CD4-positive, alpha-beta T cell (primary cell): ENCODE results near the gene AGXT. TPM values are rescaled to one million over a fixed set of nuclear protein-coding genes. Genes with fewer than 3 reads are reported as not detected.

Experiments used
- ATAC-seq: fragments of 200-7000 bp; cut with Tn5 transposase; one replicate; pipeline ENCODE4 v1.10.0; 2022; ENCODE audit warnings: mild to moderate bottlenecking; ENCODE audit not compliant: poor library complexity
- CTCF ChIA-PET: fragments of 350-600 bp; sonication (Branson Sonifier 250); formaldehyde crosslinking; loops from one replicate; lab custom pipeline; 2021; ENCODE audit warnings: antibody characterized with exemption, inconsistent platforms; lab: Charles Lee
- POLR2A ChIA-PET: fragments of 350-600 bp; sonication (Branson Sonifier 250); formaldehyde crosslinking; loops from one replicate; lab custom pipeline; 2021; ENCODE audit warnings: antibody characterized with exemption, inconsistent platforms; lab: Charles Lee
- DNase-seq, 14 experiments: peaks; one replicate each; pipeline ENCODE4 v3.0.0-alpha.2; 2013 to 2020; ENCODE audit warnings: mixed read lengths in 2 of 14
- H3K27ac ChIP-seq, 2 donors: one replicate each; pipeline versions ENCODE4 v1.5.1 to v1.7.0; 2013; ENCODE audit warnings: low read length in 2 of 2, low read depth in 1 of 2, mild to moderate bottlenecking in 1 of 2
- H3K27me3 ChIP-seq, 2 experiments: 1 replicate in 1 of 2; 2 replicates in 1 of 2; pipeline versions ENCODE4 v1.6.1 to v1.7.0; 2013; ENCODE audit warnings: low read length in 2 of 2, control low read depth in 1 of 2, mild to moderate bottlenecking in 1 of 2, moderate library complexity in 1 of 2; ENCODE audit not compliant: insufficient read depth in 2 of 2, control insufficient read depth in 1 of 2
- H3K36me3 ChIP-seq: one replicate; pipeline ENCODE4 v1.6.1; 2013; ENCODE audit warnings: low read length, control low read depth; ENCODE audit not compliant: insufficient read depth
- H3K4me1 ChIP-seq: one replicate; pipeline ENCODE4 v1.6.1; 2013; ENCODE audit warnings: low read length, control low read depth; ENCODE audit not compliant: insufficient read depth
- H3K4me3 ChIP-seq: one replicate; pipeline ENCODE4 v1.5.1; 2013; ENCODE audit warnings: mild to moderate bottlenecking, low read length, moderate library complexity
- H3K9me3 ChIP-seq, 2 experiments: 1 replicate in 1 of 2; 2 replicates in 1 of 2; pipeline versions ENCODE4 v1.6.1 to v1.7.0; 2013; ENCODE audit warnings: low read length in 2 of 2, mild to moderate bottlenecking in 2 of 2, control low read depth in 1 of 2, moderate library complexity in 1 of 2; ENCODE audit not compliant: control insufficient read depth in 1 of 2, insufficient read depth in 1 of 2
- H3K27ac Mint-ChIP-seq: one replicate; pipeline ENCODE4 v1.8.0; 2020; ENCODE audit warnings: mixed read lengths
- H3K27me3 Mint-ChIP-seq: one replicate; pipeline ENCODE4 v1.8.0; 2021; ENCODE audit warnings: mixed read lengths
- H3K36me3 Mint-ChIP-seq: one replicate; pipeline ENCODE4 v1.8.0; 2021; ENCODE audit warnings: low read depth, mixed read lengths
- H3K4me1 Mint-ChIP-seq: one replicate; pipeline ENCODE4 v1.8.0; 2021; ENCODE audit warnings: low read depth, mixed read lengths
- H3K4me3 Mint-ChIP-seq: one replicate; pipeline ENCODE4 v1.8.0; 2020; ENCODE audit warnings: mild to moderate bottlenecking, mixed read lengths
- H3K9me3 Mint-ChIP-seq: one replicate; pipeline ENCODE4 v1.8.0; 2020; ENCODE audit warnings: mixed read lengths
- CTCF ChIP-seq: fragments of 200-600 bp; IDR thresholded peaks from one replicate; pipeline ENCODE4 v1.8.0; 2022; ENCODE audit warnings: antibody characterized with exemption, mild to moderate bottlenecking
- intact Hi-C, 2 experiments: fragments of 100-400 bp; cut with DNase I in 1 of 2; cut with micrococcal nuclease in 1 of 2; formaldehyde crosslinking; loops; one replicate each; pipeline versions ENCODE4 v1.15.1 to v1.9.0; 2023 to 2025; cut with DNase I, micrococcal nuclease
- total RNA-seq, 174 experiments: library from RNA in 2 of 174; stranded (reverse) in 2 of 174; gene quantifications; one replicate each; pipeline ENCODE4 v1.2.3 and lab custom pipeline; 2021 to 2026

Gene AGXT
- total RNA-seq, 2 experiments from 2014 or later: not detected

GRCh38 chr2:240929364-240930095, 60.9 kb downstream of the AGXT start:
- no peaks in the 10 kb centered on the region for H3K36me3 ChIP-seq
- Mint-ChIP-seq H3K4me3 (no peak overlapping the region), H3K36me3 (no peaks in the 10 kb centered on the region), H3K27ac (no peak overlapping the region), H3K9me3 (no peaks in the 10 kb centered on the region), H3K27me3 (no peaks in the 10 kb centered on the region), H3K4me1 (no peaks in the 10 kb centered on the region)
- TF ChIP-seq CTCF: no peak
- H3K9me3 ChIP-seq: peaks cover 0 to 8% of the 10 kb centered on the region in 2 experiments
- H3K27me3 ChIP-seq: no peaks in the 10 kb centered on the region
- H3K4me1 ChIP-seq: no peaks in the 10 kb centered on the region
- CTCF ChIA-PET: no interaction called here
- intact Hi-C loops: no loop called here
- DNase-seq (peak in 2 of 14 experiments; percentile 3 to 23), ATAC-seq (no peak)
- H3K4me3 ChIP-seq: no peak overlapping the region
- POLR2A ChIA-PET: no interaction called here
- H3K27ac ChIP-seq: no peak overlapping the region

Other genes with a start within 250 kb of the AGXT start
- 1 to 10 TPM; 7.1 to 7.2 TPM for gene GPR35, start 243.3 kb upstream of the AGXT start, total RNA-seq
- not detected for gene AQP12B, start 185.9 kb upstream of the AGXT start, total RNA-seq
- not detected for gene AQP12A, start 177.0 kb upstream of the AGXT start, total RNA-seq
- not detected for gene KIF1A, start 48.6 kb upstream of the AGXT start, total RNA-seq
- not detected for gene MAB21L4, start 27.3 kb downstream of the AGXT start, total RNA-seq
- gene CROCC2, start 37.5 kb downstream of the AGXT start, total RNA-seq: not detected
- 10 to 100 TPM; 42.0 to 42.7 TPM for gene SNED1, start 129.8 kb downstream of the AGXT start, total RNA-seq
- gene MTERF4, start 233.5 kb downstream of the AGXT start, total RNA-seq: 10 to 100 TPM; 84.0 to 87.5 TPM